A549 (cell line): ENCODE data around the gene CLDND2.

Source experiments
- CHD2 ChIP-seq: fragments of 150-350 bp; IDR thresholded peaks from 2 replicates; pipeline ENCODE4 v1.6.1; 2014; ENCODE audit warnings: low read length; ENCODE audit not compliant: partially characterized antibody
- CTCF ChIP-seq: fragments of >200 bp; sonication (Bioruptor Twin); formaldehyde crosslinking; IDR thresholded peaks from 3 replicates; pipeline ENCODE4 v1.5.1; 2016
- ELK1 ChIP-seq: fragments of 150-350 bp; IDR thresholded peaks from 2 replicates; pipeline ENCODE4 v1.6.1; 2014; ENCODE audit warnings: low read depth, mild to moderate bottlenecking, low read length
- KDM5A ChIP-seq: fragments of 200-600 bp; sonication (generic); IDR thresholded peaks from 2 replicates; pipeline ENCODE4 v1.6.1; 2016; ENCODE audit warnings: antibody characterized with exemption, mild to moderate bottlenecking
- MAX ChIP-seq: IDR thresholded peaks from 2 replicates; pipeline ENCODE4 v1.6.1; 2012
- POLR2A ChIP-seq: IDR thresholded peaks from 2 replicates; pipeline ENCODE4 v1.6.1; 2012; ENCODE audit warnings: mild to moderate bottlenecking, low read length
- ZFP36 ChIP-seq: fragments of 450-650 bp; IDR thresholded peaks from 2 replicates; pipeline ENCODE4 v1.6.1; 2014; ENCODE audit warnings: borderline replicate concordance; ENCODE audit not compliant: partially characterized antibody

- TF ChIP-seq CHD2 (no peak), CTCF (no peak), MAX (no peak), KDM5A (no peak), POLR2A (no peak), ZFP36 (no peak), ELK1 (no peak)
These were observed 10.9 kb downstream of the CLDND2 start for GRCh38 chr19:51357952-51358351.
